Rectal smooth muscle tissue (tissue), 1 donor: ENCODE measurements around the gene BORCS5.

Source experiments
- H3K27ac ChIP-seq: one replicate; pipeline ENCODE4 v1.7.0; 2013; ENCODE audit warnings: low read depth, low read length, inconsistent platforms
- H3K27me3 ChIP-seq: one replicate; pipeline ENCODE4 v1.7.0; 2013; ENCODE audit warnings: low read length; ENCODE audit not compliant: control insufficient read depth, insufficient read depth
- H3K36me3 ChIP-seq: one replicate; pipeline ENCODE4 v1.7.0; 2013; ENCODE audit warnings: low read length; ENCODE audit not compliant: control insufficient read depth, insufficient read depth
- H3K4me1 ChIP-seq: one replicate; pipeline ENCODE4 v1.7.0; 2013; ENCODE audit warnings: low read length; ENCODE audit not compliant: control insufficient read depth, insufficient read depth
- H3K4me3 ChIP-seq: one replicate; pipeline ENCODE4 v1.7.0; 2013; ENCODE audit warnings: low read length
- H3K9ac ChIP-seq: one replicate; pipeline ENCODE4 v1.7.0; 2013; ENCODE audit warnings: low read length

BORCS5 gene

DNA sequence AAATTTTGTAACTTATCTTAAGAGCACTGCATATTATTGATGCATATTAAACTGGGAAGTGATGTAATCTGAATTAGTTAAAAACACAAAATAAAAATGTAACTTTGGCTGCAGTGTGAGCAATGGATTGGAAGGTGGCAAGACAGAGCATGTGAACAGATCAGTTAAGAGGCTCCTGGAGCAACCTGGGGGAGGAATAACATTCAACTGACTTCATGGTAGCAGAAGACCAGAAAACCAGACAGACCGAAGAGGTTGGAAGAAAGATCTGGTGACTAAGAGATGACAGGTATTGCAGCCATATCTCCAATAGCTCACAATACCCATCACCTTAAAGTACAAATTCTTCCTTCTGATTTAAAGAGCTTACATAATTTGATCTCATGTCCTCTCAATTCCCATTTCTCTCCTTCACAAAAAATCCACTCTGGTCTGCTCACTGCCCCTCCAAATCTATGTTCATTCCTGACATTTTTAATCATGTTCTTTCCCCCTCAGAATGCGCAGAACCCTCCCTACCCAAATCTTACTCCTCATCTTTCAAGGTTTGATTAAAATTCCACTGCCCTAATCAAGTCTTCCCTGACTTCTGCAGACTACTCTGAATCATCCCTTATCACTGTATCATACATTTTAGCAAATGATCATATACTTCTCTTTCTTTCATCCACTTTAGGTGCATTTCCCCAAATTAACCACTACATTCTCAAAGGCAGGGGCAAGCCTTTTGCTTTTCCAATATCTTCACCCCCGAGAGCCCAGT lies 154.3 kb downstream of the BORCS5 start:
- Histone ChIP-seq H3K4me3 (no peak overlapping the region), H3K27me3 (no peaks in the 10 kb centered on the region), H3K9ac (no peak overlapping the region), H3K4me1 (peaks cover 2% of the 10 kb centered on the region), H3K36me3 (no peaks in the 10 kb centered on the region), H3K27ac (no peak overlapping the region)

DNA sequence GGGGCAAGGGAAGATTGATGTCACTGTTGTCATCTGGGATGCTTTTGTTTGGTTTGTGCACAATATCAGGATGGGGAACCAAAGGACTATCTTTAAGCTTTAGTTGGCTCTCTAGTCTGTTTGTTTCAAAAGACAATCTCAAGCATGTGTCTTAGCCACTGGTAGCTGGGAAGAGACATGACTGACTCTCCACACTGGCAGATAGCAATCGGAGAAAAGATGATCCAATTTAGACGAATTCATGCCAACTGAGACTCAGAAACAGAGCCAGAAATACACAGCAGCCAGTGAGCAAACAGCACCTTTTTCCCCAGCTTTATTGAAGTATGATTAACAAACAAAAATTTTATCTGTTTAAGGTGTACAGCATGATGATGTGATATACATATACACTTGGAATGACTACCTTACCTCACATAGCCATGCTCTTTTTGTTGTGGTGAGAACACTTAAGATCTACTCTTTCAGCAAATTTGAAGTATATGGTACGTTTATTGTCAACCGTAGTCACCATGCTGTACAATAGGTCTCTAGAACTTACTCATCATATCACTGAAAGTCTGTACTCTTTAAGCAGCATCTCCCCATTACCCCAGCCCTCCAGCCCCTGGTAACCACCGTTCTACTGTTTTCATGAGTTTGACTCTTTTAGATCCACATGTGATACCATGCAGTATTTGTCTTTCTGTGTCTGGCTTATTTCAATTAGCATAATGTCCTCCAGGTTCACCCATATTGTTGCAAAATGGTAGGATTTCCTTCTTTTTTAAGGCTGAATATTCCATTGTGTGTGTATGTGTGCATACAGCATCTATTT lies 155.2 kb downstream of the BORCS5 start:
- peaks cover 2% of the 10 kb centered on the region for H3K4me1 ChIP-seq
- H3K4me3 ChIP-seq, result no peak overlapping the region
- no peak overlapping the region for H3K27ac ChIP-seq
- H3K27me3 ChIP-seq, result no peaks in the 10 kb centered on the region
- H3K36me3 ChIP-seq, result no peaks in the 10 kb centered on the region
- H3K9ac ChIP-seq, result no peak overlapping the region

DNA sequence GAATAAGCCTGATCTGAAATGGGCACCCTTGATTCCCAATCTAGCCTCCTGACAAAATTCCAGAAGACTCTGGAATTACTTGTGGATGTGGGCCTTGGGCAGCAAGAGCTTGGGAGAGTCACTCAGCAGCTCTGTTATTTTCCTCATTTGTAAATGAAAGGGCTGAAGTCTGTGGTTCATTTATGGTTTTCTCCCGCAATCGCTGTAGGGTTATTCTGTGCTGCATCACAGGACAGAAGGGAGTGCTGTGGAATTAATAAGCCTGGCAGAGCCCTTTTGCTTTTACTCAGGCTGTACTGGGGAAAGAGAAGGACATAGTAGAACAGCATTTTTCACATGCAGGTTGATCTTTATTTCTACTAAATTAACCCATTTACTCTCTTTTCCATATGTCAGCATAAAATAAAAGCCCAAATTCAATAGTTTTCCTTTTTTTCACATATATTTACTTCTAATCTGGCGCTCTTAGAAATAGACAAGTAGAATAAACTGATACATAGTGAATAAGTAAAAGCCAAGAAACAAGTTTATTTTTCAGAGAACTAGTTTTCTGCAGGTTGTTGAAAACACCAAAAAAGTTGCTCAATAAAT lies 156.6 kb downstream of the BORCS5 start:
- H3K4me1 ChIP-seq, result peaks cover 2% of the 10 kb centered on the region
- no peak overlapping the region for H3K4me3 ChIP-seq
- H3K27ac ChIP-seq, result no peak overlapping the region
- H3K9ac ChIP-seq, result no peak overlapping the region
- H3K36me3 ChIP-seq, result no peaks in the 10 kb centered on the region
- H3K27me3 ChIP-seq, result no peaks in the 10 kb centered on the region

DNA sequence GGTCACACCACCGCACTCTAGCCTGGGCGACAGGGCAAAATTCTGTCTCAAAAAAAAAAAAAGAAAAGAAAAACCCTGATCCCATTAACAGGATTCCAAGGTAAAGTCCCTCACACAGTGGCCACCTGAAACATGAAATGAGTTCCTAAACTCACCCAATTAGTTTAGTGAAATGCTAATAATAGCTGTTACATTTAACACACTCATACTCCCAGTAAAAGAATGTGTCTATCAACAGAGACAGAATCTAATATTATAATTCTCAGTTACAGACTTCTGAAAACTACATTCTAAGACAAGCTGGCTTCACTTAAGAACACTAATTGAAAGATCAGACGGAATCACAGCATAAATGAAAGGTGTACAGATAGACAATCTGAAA lies 161.6 kb downstream of the BORCS5 start:
- H3K9ac ChIP-seq, result no peak overlapping the region
- no peaks in the 10 kb centered on the region for H3K27me3 ChIP-seq
- peaks cover 4% of the 10 kb centered on the region for H3K36me3 ChIP-seq
- no peak overlapping the region for H3K27ac ChIP-seq
- H3K4me1 ChIP-seq, result peaks cover 2% of the 10 kb centered on the region
- no peak overlapping the region for H3K4me3 ChIP-seq

DNA sequence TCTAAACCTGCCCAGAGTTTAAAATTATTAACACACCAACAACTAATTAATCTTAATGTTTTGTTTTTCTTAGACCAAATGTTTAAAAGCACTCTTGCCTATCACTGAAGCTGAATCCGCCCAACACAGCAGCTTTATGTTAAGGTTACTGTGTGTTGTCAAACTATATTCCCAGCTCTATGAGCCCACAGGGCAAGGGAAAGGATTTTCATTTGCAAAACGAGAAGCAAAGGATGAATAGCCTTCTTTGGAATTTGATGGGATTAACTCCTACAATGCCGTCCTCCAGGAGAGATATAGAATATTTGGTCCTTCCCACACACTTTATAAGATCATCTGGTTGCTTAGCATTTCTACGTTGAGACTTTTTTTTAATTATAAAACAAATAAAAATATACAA lies 162.0 kb downstream of the BORCS5 start:
- no peak overlapping the region for H3K4me3 ChIP-seq
- H3K4me1 ChIP-seq, result peaks cover 2% of the 10 kb centered on the region
- H3K27ac ChIP-seq, result no peak overlapping the region
- H3K36me3 ChIP-seq, result peaks cover 4% of the 10 kb centered on the region
- no peak overlapping the region for H3K9ac ChIP-seq
- H3K27me3 ChIP-seq, result no peaks in the 10 kb centered on the region
